Vein endothelial cell (primary cell): ENCODE measurements around the gene CCDC126. TPM values are rescaled to one million over a fixed set of nuclear protein-coding genes. Genes with fewer than 3 reads are reported as not detected.

Experiments used
- small RNA-seq: library from RNA; depleted of rRNA; stranded (forward); fragments of <200 nt; gene quantifications from one replicate; pipeline ENCODE3, GENCODE V24; 2012
- total RNA-seq: library from RNA; depleted of rRNA; stranded (reverse); fragments of >200 nt; gene quantifications from 2 replicates; pipeline ENCODE4 v1.2.3, GENCODE V29; 2012

The CCDC126 gene
- total RNA-seq = 14.9 and 16.7 TPM in 2 replicates

GRCh38 chr7:23597094-23598091 is at the start of gene CCDC126:
TSS of gene CCDC126 (plus strand) at chr7:23597382. CDS start at chr7:23611316, 13,934 bp downstream.

GRCh38 chr7:23679898-23680413 is 82.8 kb downstream of the CCDC126 start, which contains the start of gene FAM221A:
TSS of gene FAM221A (plus strand) at chr7:23680199. CDS start at chr7:23680219, 20 bp downstream.

Small RNAs within 50 kb of the gene (small RNA-seq; reads per million reads assigned to genes)
- gene AC006026.2 = not detected

Other genes starting within 250 kb of the CCDC126 start
- gene IGF2BP3, start 126.9 kb upstream of the CCDC126 start, total RNA-seq = 111 and 128 TPM in 2 replicates
- gene TRA2A, start 65.4 kb upstream of the CCDC126 start, total RNA-seq = 40.8 and 51.4 TPM in 2 replicates
- gene FAM221A, start 82.8 kb downstream of the CCDC126 start, total RNA-seq = 2.6 and 5.6 TPM in 2 replicates
- 0.19 and 0.33 TPM in 2 replicates for gene STK31, start 112.8 kb downstream of the CCDC126 start, total RNA-seq